NCI-H2171 (cell line): ENCODE data around the gene BLVRB.
"Not testable (repeated sequence)": the region's sequence is repeated elsewhere in the genome, so short reads cannot be mapped to it uniquely, and the experiment has no call there.

Experiments used
- DNase-seq: peaks from one replicate; lab custom pipeline; 2025; lab: John Stamatoyannopoulos, UW

The BLVRB gene

GRCh38 chr19:40422748-40423566 is 42.6 kb downstream of the BLVRB start:
- no peak for DNase-seq

GRCh38 chr19:40421993-40422747 is 43.4 kb downstream of the BLVRB start:
- DNase-seq, result no peak

- peak; percentile 59 for DNase-seq
Observed at GRCh38 chr19:40420766-40421765, 44.5 kb downstream of the BLVRB start.

GRCh38 chr19:40420451-40420765 is 45.1 kb downstream of the BLVRB start:
- no peak for DNase-seq

- DNase-seq, result no peak
Observed at GRCh38 chr19:40419780-40420179, 45.8 kb downstream of the BLVRB start.

- peak; percentile 42 for DNase-seq
Observed at GRCh38 chr19:40419066-40419612, 46.4 kb downstream of the BLVRB start.

GRCh38 chr19:40418040-40418439 is 47.5 kb downstream of the BLVRB start:
- no peak for DNase-seq

GRCh38 chr19:40417643-40417981 is 47.9 kb downstream of the BLVRB start:
- DNase-seq, result no peak

GRCh38 chr19:40416918-40417642 is 48.5 kb downstream of the BLVRB start:
- no peak for DNase-seq

- no peak for DNase-seq
Observed at GRCh38 chr19:40415768-40416167, 49.8 kb downstream of the BLVRB start.

GRCh38 chr19:40414542-40415535 is 50.7 kb downstream of the BLVRB start:
- DNase-seq, result no peak

GRCh38 chr19:40413291-40413845 is 52.2 kb downstream of the BLVRB start, which contains the start of gene PRX:
TSS of gene PRX (minus strand) at chr19:40413378. CDS start at chr19:40407932, 5,446 bp downstream.
- no peak for DNase-seq

GRCh38 chr19:40412866-40413265 is 52.7 kb downstream of the BLVRB start:
- no peak for DNase-seq

- DNase-seq, result no peak
Observed at GRCh38 chr19:40411958-40412499, 53.5 kb downstream of the BLVRB start.

GRCh38 chr19:40411125-40411842 is 54.3 kb downstream of the BLVRB start:
- no peak for DNase-seq

- DNase-seq, result no peak
Observed at GRCh38 chr19:40410030-40410389, 55.5 kb downstream of the BLVRB start.

GRCh38 chr19:40408598-40408925 is 57.0 kb downstream of the BLVRB start:
- not testable (repeated sequence) for DNase-seq

- DNase-seq, result no peak
Observed at GRCh38 chr19:40407714-40408597, 57.6 kb downstream of the BLVRB start.
